Bronchial epithelial cell (primary cell): ENCODE data around the gene FLNB. TPM values are rescaled to one million over a fixed set of nuclear protein-coding genes. Genes with fewer than 3 reads are reported as not detected.

Source experiments
- DNase-seq: peaks from one replicate; pipeline ENCODE4 v3.0.0-alpha.2; 2010; ENCODE audit warnings: low read depth
- FAIRE-seq: peaks from 2 replicates; lab custom pipeline; 2011; peaks lifted over from hg19 to GRCh38; lab: Jason Lieb, UNC
- H3K27me3 ChIP-seq: 2 replicates; pipeline ENCODE4 v1.5.1; 2011; ENCODE audit warnings: low read length; ENCODE audit not compliant: control insufficient read depth, insufficient read depth
- H3K36me3 ChIP-seq: 2 replicates; pipeline ENCODE4 v1.5.1; 2011; ENCODE audit warnings: low read length; ENCODE audit not compliant: control insufficient read depth, insufficient read depth
- H3K4me3 ChIP-seq: 2 replicates; pipeline ENCODE4 v1.5.1; 2011; ENCODE audit warnings: mild to moderate bottlenecking, low read depth, low read length, control low read depth
- total RNA-seq: library from RNA; depleted of rRNA; stranded (reverse); fragments of >200 nt; gene quantifications from 2 replicates; pipeline ENCODE4 v1.2.1, GENCODE V29; 2014
- TF ChIP-seq, protein P1 (sequence below): IDR thresholded peaks from 2 replicates; pipeline ENCODE4 v1.5.1; 2011; ENCODE audit warnings: mild to moderate bottlenecking, moderate library complexity, low read length, control low read depth, inconsistent platforms; ENCODE audit not compliant: insufficient read depth, severe bottlenecking

FLNB gene
- total RNA-seq, 1 donor from 2014 or later = 822 TPM

DNA sequence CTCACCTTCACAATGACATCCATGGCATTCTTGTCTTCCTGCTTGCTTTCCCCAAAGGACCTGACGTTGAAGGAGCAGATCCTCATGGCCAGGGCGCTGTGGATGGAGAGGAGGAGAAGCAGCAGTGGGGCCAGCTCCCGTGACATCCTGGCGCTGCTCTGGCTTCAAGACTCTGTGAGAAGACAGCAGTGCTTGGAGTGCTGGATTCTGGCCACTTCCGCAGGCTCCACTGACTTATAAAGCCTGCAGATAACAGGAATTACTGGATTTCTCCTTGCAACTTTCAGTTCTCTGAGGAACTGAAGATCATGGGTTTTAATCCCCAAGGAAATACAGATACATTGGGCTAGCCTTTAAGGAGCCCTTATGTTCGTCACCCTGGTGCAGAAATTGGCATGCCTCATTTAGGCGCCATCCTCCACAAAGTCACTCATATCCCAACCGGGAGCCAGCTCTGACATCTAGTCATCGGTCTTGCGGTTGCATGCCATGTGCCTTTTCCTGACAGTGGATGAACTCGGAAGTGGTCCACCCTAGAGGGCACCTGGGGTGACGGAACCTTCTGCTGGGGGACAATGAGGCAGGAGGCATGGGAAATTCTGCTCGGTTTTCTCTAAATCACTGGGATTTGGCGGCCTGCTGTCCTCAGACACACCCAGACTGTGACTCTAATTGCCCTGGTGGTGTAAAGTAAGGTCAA, 202.7 kb downstream of the FLNB start, which contains the start of gene DNASE1L3:
DNASE1L3 (minus strand) TSS at position 212 of the 700 bp plus-strand sequence; CDS start at position 146, 66 bp downstream.
- no peak for DNase-seq
- H3K36me3 ChIP-seq = no peaks in the 10 kb centered on the region
- no peaks in the 10 kb centered on the region for H3K27me3 ChIP-seq
- H3K4me3 ChIP-seq = no peak within 1 kb of the TSS
- TF ChIP-seq, protein P1, sequence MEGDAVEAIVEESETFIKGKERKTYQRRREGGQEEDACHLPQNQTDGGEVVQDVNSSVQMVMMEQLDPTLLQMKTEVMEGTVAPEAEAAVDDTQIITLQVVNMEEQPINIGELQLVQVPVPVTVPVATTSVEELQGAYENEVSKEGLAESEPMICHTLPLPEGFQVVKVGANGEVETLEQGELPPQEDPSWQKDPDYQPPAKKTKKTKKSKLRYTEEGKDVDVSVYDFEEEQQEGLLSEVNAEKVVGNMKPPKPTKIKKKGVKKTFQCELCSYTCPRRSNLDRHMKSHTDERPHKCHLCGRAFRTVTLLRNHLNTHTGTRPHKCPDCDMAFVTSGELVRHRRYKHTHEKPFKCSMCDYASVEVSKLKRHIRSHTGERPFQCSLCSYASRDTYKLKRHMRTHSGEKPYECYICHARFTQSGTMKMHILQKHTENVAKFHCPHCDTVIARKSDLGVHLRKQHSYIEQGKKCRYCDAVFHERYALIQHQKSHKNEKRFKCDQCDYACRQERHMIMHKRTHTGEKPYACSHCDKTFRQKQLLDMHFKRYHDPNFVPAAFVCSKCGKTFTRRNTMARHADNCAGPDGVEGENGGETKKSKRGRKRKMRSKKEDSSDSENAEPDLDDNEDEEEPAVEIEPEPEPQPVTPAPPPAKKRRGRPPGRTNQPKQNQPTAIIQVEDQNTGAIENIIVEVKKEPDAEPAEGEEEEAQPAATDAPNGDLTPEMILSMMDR = no peak
- FAIRE-seq = peak; percentile 13

DNA sequence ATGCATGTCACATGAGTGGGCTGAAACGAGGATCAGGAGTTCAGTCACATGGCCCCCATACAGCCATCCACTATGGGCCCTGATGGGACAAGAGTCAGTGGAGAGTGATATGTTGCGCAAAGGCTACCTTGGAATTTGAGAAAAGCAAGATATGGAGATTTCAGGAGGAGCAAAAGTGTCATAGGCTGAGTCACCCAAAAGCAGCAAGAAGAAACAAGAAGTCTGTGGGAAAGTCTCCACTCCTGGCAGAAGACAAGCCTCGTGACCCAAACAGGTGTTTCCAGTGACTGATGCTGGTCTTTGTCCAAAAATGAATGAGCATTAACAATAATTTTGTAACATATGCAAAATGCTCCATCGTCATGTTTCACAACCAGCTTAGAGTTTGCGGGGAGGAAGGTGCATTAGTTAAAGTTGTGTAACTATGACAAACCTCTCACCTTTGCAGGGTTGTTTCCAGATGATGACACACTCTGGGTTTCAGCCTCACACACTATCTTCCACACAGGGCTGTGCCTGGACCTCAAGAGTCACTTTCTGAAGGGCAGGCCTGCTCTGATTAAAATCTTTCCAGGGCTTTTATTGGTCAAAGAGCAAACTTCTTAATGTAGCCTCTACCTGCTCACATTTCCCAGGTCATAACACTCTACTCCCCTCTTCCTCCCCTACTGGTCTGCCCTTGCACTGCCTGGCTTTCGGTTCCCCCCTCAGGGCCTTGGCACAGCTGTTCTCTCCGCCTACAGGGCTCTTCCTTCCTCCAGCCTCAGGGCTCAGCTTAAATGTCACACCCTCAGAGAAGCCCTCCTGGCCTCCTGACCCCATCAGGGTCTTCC, 206.5 kb downstream of the FLNB start:
- TF ChIP-seq, protein P1 = no peak
- no peaks in the 10 kb centered on the region for H3K27me3 ChIP-seq
- H3K36me3 ChIP-seq = no peaks in the 10 kb centered on the region
- FAIRE-seq (peak; percentile 100), DNase-seq (peak; percentile 100)
- H3K4me3 ChIP-seq = no peak overlapping the region

DNA sequence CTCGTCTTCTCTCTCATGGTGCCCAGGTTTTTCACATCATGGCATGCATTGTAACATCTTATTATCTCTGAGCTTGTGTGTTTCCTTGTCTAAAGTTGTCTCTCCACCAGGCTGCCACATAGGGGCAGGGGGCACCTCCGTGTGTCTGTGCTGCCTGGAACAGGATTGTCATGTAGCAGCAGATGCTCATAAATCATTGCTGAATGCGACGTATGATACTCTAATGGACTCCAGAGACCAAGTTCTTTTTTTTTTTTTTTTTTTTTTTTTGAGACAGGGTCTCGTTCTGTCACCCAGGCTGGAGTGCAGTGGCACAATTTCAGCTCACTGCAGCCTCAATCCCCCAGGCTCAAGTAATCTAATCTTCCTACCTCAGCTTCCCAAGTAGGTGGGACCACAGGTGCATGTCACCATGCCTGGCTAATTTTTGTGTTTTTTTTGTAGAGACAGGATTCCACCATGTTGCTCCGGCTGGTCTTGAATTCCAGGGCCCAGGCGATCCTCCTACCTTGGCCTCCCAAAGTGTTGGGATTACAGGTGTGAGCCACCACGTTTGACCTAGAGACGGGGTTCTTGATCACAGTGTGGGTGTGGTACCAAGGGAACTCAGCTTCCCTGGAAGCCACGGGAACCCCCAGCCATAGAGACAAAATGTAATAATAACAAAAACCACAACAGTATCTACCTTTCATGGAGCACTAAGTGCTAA, 207.2 kb downstream of the FLNB start:
- DNase-seq (no peak), FAIRE-seq (no peak)
- TF ChIP-seq, protein P1 = no peak

DNA sequence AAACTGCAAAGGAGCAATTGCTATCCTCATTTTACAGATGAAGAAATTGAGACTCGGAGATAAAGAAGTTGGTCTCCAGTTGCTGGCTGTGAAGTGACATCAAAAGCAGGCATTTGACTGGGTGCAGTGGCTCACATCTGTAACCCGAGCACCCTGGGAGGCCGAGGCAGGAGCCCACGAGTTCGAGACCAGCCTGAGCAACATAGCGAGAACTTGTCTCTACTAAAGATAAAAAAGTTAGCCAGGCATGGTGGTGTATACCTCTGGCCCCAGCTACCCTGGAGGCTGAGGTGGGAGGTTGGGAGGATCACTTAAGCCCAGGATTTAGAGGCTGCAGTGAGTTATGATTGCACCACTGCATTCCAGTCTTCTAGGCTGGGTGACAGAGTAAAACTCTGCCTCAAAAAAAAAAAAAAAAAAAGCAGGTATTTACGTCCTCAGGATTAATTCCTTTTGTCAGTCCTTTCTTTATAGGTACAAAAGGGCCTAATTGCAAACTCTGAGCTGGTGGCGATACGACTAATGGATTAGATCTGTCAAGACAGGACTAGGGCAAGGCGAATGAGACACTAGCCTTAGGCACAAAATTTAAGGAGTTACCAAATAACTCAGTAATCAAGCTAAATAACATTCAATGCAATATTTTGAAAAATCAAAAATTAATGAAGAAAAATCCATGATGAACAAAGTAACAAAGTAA, 208.4 kb downstream of the FLNB start:
- no peak for FAIRE-seq
- H3K4me3 ChIP-seq = no peak overlapping the region
- TF ChIP-seq, protein P1 = no peak
- DNase-seq = peak; percentile 93
- H3K27me3 ChIP-seq = no peaks in the 10 kb centered on the region
- no peaks in the 10 kb centered on the region for H3K36me3 ChIP-seq

More for the DNA sequence above, 207.2 kb downstream of the FLNB start:
- H3K36me3 ChIP-seq = no peaks in the 10 kb centered on the region
- no peaks in the 10 kb centered on the region for H3K27me3 ChIP-seq
- H3K4me3 ChIP-seq = no peak overlapping the region

DNA sequence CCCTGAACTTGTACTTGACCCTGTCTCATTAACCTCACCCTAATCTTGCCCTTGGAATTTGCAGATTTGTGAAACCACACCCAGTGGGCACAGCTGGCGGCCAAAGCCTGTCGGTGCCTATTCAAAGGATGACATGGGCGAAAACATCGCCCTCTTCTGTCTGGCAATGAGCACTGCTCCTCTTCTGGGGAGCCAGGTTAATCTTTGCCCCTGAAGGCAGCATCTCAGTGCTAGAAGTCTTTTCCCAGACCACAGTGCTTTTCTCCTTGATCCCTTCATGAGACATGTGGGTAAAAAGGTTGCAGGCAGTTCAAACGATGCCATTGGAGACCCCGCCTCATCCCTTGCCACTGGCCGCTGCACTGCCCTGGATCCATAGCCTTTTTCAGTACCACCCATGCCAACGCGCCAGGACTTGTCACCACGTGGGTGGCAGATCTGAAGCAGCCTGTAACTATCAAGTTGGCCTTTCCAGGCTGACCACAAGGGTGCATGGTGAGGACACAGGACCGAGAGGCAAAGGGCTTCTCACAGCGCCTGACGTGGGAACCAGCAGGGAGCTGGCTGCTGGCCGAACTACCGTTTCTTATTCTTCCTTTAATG, 209.1 kb downstream of the FLNB start:
- DNase-seq (peak; percentile 88), FAIRE-seq (peak; percentile 18)
- Histone ChIP-seq H3K36me3 (no peaks in the 10 kb centered on the region), H3K27me3 (no peaks in the 10 kb centered on the region), H3K4me3 (no peak overlapping the region)
- TF ChIP-seq, protein P1 = peak; percentile 85
